Measurements from ENCODE around the gene LDLRAD4. TPM values are rescaled to one million over a fixed set of nuclear protein-coding genes. Genes with fewer than 3 reads are reported as not detected.

The LDLRAD4 gene
- total and polyA plus RNA-seq, 2 donors (not counting 1 experiment from before 2014, with no cell fraction given), result 13.9 to 35.7 TPM

DNA sequence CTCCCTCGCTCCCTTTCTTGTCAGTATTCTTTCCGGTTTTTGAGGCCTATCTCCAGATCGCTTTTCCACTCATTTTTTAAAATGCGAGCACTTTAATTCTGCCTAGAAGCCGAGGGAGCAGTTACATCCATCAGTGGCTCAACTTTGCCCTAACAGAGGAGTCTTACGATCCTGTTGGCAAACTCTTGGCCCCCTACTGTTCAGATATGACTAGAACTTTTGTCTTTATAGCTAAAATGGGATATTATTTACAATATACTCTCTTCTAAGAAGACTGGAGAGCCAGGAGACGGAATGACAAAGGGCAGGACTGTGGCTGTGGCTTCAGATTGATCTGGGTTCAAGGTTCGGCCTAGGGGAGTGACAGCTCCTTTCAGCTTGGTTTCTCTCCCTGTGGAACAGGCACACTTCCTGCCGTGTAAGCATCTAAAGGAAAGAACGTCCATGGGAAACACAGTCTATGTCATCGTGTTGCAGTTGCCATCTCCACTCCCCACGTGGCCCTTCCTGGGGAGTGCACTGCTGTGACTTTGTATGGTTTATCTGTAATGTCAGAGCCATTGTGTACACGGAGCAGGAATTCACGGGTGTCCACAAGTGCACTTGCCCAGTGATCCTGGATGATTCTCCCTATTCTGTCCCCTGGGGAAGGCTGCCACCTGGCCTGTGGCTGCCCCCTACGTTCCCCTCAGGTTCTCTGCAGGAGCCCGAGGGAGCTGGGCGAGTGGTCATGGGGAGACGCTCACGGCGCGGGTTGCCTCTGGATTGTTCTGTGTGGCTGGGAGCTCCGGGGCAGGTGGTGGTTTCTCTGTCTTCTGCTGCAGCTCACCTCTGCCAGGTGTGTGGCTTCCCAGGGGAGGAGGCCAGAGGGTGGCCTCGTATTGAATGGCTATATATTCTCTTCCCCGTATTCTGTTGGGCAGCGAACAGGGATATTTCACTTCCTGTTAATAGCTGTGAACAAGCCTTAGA lies 222.0 kb downstream of the LDLRAD4 start:
- intact Hi-C loops (cut with micrococcal nuclease), result no loop called here
- DNase-seq (no peak), ATAC-seq (ENCODE audit: low read depth) (no peak)
- POLR2A ChIA-PET, result no interaction called here
- Histone ChIP-seq H3K27ac (ENCODE audit: low read length in 2 of 2) (no peak overlapping the region), H3K4me1 (ENCODE audit: control insufficient read depth in 2 of 2, insufficient read depth in 2 of 2, low read length in 2 of 2) (peaks cover 12 to 16% of the 10 kb centered on the region in 2 donors), H3K36me3 (replicated peaks in 1 of 2; ENCODE audit: control extremely low read depth in 1 of 2, control insufficient read depth in 1 of 2, extremely low read depth in 1 of 2, insufficient read depth in 2 of 2, low read length in 1 of 2) (no peaks in the 10 kb centered on the region), H3K27me3 (replicated peaks in 1 of 4; ENCODE audit: control extremely low read depth in 1 of 4, control insufficient read depth in 3 of 4, insufficient read depth in 4 of 4, low read length in 3 of 4) (no peaks in the 10 kb centered on the region), H3K9ac (ENCODE audit: low read length) (no peak overlapping the region), H3K79me2 (ENCODE audit: control insufficient read depth, insufficient read depth, low read length) (no peaks in the 10 kb centered on the region), H4K20me1 (ENCODE audit: control insufficient read depth, insufficient read depth, low read length, poor library complexity, severe bottlenecking) (no peaks in the 10 kb centered on the region), H3K9me3 (ENCODE audit: control extremely low read depth in 1 of 3, control insufficient read depth in 2 of 3, insufficient read depth in 1 of 3, low read length in 2 of 3) (no peaks in the 10 kb centered on the region), H3K4me2 (replicated peaks; ENCODE audit: low read depth, low read length, poor library complexity, severe bottlenecking) (no peak overlapping the region), H2AFZ (ENCODE audit: insufficient read depth, low read depth, low read length, poor library complexity, severe bottlenecking) (no peak overlapping the region), H3K4me3 (ENCODE audit: control extremely low read depth in 1 of 5, extremely low read depth in 1 of 5, insufficient read depth in 1 of 5, low read depth in 2 of 5, low read length in 4 of 5) (no peak overlapping the region)
- Mint-ChIP-seq H3K27me3 (peaks cover 11% of the 10 kb centered on the region), H3K4me1 (peaks cover 18% of the 10 kb centered on the region), H3K4me3 (no peak overlapping the region), H3K27ac (no peak overlapping the region), H3K9me3 (ENCODE audit: insufficient read depth) (no peaks in the 10 kb centered on the region)
- WGBS (ENCODE audit: insufficient coverage), result 76% methylated on average over 20 of the region's 25 CpGs
- CTCF ChIA-PET, result interaction anchor here (0.7 kb wide), 1 partner anchor 227 kb away, joined by 3 read pairs; no protein-coding TSS in a partner anchor
- TF ChIP-seq, protein P1, sequence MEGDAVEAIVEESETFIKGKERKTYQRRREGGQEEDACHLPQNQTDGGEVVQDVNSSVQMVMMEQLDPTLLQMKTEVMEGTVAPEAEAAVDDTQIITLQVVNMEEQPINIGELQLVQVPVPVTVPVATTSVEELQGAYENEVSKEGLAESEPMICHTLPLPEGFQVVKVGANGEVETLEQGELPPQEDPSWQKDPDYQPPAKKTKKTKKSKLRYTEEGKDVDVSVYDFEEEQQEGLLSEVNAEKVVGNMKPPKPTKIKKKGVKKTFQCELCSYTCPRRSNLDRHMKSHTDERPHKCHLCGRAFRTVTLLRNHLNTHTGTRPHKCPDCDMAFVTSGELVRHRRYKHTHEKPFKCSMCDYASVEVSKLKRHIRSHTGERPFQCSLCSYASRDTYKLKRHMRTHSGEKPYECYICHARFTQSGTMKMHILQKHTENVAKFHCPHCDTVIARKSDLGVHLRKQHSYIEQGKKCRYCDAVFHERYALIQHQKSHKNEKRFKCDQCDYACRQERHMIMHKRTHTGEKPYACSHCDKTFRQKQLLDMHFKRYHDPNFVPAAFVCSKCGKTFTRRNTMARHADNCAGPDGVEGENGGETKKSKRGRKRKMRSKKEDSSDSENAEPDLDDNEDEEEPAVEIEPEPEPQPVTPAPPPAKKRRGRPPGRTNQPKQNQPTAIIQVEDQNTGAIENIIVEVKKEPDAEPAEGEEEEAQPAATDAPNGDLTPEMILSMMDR (IDR thresholded peaks at IDR 0.05), result no peak

DNA sequence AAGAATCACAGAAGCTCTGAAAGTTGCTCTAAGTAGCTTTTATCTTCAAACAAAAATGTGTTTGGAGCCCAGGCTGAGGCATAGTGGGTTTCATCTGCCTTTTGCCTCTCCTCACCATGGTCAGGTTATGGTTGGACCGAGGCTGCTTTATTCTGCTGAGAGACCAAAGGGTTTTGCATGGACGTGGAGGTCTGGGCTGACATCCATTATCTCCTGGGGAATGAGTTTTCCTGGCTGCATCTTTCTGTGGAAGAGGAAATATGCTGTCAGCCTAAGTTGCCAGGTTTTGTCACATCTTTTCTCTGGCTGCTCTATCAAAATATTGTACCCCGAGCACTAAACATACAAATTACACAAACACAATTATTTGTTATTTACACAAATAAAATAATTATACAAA lies 223.2 kb downstream of the LDLRAD4 start:
- ChIA-PET CTCF (no interaction called here), POLR2A (no interaction called here)
- Histone ChIP-seq H3K9me3 (ENCODE audit: control extremely low read depth in 1 of 3, control insufficient read depth in 2 of 3, insufficient read depth in 1 of 3, low read length in 2 of 3) (no peaks in the 10 kb centered on the region), H2AFZ (ENCODE audit: insufficient read depth, low read depth, low read length, poor library complexity, severe bottlenecking) (no peak overlapping the region), H3K36me3 (replicated peaks in 1 of 2; ENCODE audit: control extremely low read depth in 1 of 2, control insufficient read depth in 1 of 2, extremely low read depth in 1 of 2, insufficient read depth in 2 of 2, low read length in 1 of 2) (no peaks in the 10 kb centered on the region), H3K27me3 (replicated peaks in 1 of 4; ENCODE audit: control extremely low read depth in 1 of 4, control insufficient read depth in 3 of 4, insufficient read depth in 4 of 4, low read length in 3 of 4) (no peaks in the 10 kb centered on the region), H4K20me1 (ENCODE audit: control insufficient read depth, insufficient read depth, low read length, poor library complexity, severe bottlenecking) (no peaks in the 10 kb centered on the region), H3K4me2 (replicated peaks; ENCODE audit: low read depth, low read length, poor library complexity, severe bottlenecking) (no peak overlapping the region), H3K4me1 (ENCODE audit: control insufficient read depth in 2 of 2, insufficient read depth in 2 of 2, low read length in 2 of 2) (peaks cover 12 to 16% of the 10 kb centered on the region in 2 donors), H3K9ac (ENCODE audit: low read length) (no peak overlapping the region), H3K27ac (ENCODE audit: low read length in 2 of 2) (no peak overlapping the region), H3K79me2 (ENCODE audit: control insufficient read depth, insufficient read depth, low read length) (no peaks in the 10 kb centered on the region), H3K4me3 (ENCODE audit: control extremely low read depth in 1 of 5, extremely low read depth in 1 of 5, insufficient read depth in 1 of 5, low read depth in 2 of 5, low read length in 4 of 5) (no peak overlapping the region)
- H3K27me3 Mint-ChIP-seq, result peaks cover 11% of the 10 kb centered on the region
- intact Hi-C loops (cut with micrococcal nuclease), result no loop called here
- H3K9me3 Mint-ChIP-seq (ENCODE audit: insufficient read depth), result no peaks in the 10 kb centered on the region
- no peak overlapping the region for H3K27ac Mint-ChIP-seq
- H3K4me1 Mint-ChIP-seq, result peaks cover 18% of the 10 kb centered on the region
- ATAC-seq (ENCODE audit: low read depth) (no peak), DNase-seq (no peak)
- no peak overlapping the region for H3K4me3 Mint-ChIP-seq
- TF ChIP-seq EZH2 (IDR thresholded peaks at IDR 0.05; ENCODE audit: borderline replicate concordance, insufficient read depth, low read depth, low read length, poor library complexity, severe bottlenecking), result no peak
- TF ChIP-seq, protein P1 (IDR thresholded peaks at IDR 0.05), result no peak
- WGBS (ENCODE audit: insufficient coverage), result no CpG with 5 or more reads among the region's 3 CpGs
